Tibial artery (tissue), 4 donors: Measurements from ENCODE around the gene LEMD1.

Experiments
- DNase-seq, 2 donors: peaks; one replicate each; pipeline ENCODE4 v3.0.0-alpha.2; 2019
- H3K27ac ChIP-seq, 2 donors: fragments of 200-600 bp; sonication (generic) in 1 of 2; 1 replicate in 1 of 2; 2 replicates in 1 of 2; pipeline ENCODE4 v1.5.1; 2018 to 2019; ENCODE audit warnings: mild to moderate bottlenecking in 1 of 2
- H3K27me3 ChIP-seq, 2 donors: fragments of 200-600 bp; sonication (generic) in 1 of 2; one replicate each; pipeline versions ENCODE4 v1.5.1 to v1.6.0; 2016 to 2019
- H3K36me3 ChIP-seq, 3 donors: fragments of 200-600 bp; sonication (generic) in 2 of 3; one replicate each; pipeline ENCODE4 v1.5.1; 2016 to 2019; ENCODE audit warnings: mild to moderate bottlenecking in 2 of 3
- H3K4me1 ChIP-seq, 4 donors: fragments of 200-600 bp; sonication (generic) in 2 of 4; 1 replicate in 3 of 4; 2 replicates in 1 of 4; pipeline ENCODE4 v1.5.1; 2016 to 2019
- H3K4me3 ChIP-seq, 2 donors: fragments of 200-600 bp; sonication (generic) in 1 of 2; 1 replicate in 1 of 2; 2 replicates in 1 of 2; pipeline ENCODE4 v1.5.1; 2018 to 2019; ENCODE audit warnings: mild to moderate bottlenecking in 2 of 2
- H3K9me3 ChIP-seq, 3 donors: fragments of 200-600 bp; sonication (generic) in 1 of 3; one replicate each; pipeline ENCODE4 v1.5.1; 2016 to 2019
- intact Hi-C: fragments of 100-400 bp; cut with DNase I; formaldehyde crosslinking; loops from one replicate; pipeline ENCODE4 v1.15.0; 2023; ENCODE audit warnings: low total_unique reads
- TF ChIP-seq, protein P1 (sequence below), 2 experiments: fragments of 200-600 bp in 1 of 2; fragments of 450-650 bp in 1 of 2; IDR thresholded peaks; one replicate each; pipeline ENCODE4 v1.5.1; 2017 to 2019; ENCODE audit warnings: antibody characterized with exemption in 2 of 2, mild to moderate bottlenecking in 1 of 2, moderate library complexity in 1 of 2

Gene LEMD1

DNA sequence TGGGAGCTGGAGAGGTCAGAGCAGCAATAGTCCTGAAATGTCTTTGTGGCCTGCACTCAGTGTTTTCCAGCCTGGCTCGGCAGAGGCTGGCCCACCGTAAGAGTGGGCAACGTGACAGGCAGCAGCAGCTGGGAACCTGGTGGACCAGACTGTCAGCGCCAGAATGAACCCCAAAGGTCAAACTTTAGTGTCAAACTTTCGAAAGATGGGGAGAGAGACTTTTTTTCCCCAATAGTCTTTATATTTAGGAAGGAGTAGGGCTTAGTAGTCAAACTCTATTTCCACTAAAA is 23.7 kb upstream of the LEMD1 start:
- Histone ChIP-seq H3K27ac (peak overlapping the region; percentile 3 to 43), H3K27me3 (peaks cover 0 to 22% of the 10 kb centered on the region in 2 donors), H3K4me1 (peaks cover 0 to 35% (median 11%) of the 10 kb centered on the region in 4 donors), H3K4me3 (peak overlapping the region in 1 of 2 donors; percentile 37), H3K9me3 (no peaks in the 10 kb centered on the region), H3K36me3 (no peaks in the 10 kb centered on the region)
- TF ChIP-seq, protein P1, sequence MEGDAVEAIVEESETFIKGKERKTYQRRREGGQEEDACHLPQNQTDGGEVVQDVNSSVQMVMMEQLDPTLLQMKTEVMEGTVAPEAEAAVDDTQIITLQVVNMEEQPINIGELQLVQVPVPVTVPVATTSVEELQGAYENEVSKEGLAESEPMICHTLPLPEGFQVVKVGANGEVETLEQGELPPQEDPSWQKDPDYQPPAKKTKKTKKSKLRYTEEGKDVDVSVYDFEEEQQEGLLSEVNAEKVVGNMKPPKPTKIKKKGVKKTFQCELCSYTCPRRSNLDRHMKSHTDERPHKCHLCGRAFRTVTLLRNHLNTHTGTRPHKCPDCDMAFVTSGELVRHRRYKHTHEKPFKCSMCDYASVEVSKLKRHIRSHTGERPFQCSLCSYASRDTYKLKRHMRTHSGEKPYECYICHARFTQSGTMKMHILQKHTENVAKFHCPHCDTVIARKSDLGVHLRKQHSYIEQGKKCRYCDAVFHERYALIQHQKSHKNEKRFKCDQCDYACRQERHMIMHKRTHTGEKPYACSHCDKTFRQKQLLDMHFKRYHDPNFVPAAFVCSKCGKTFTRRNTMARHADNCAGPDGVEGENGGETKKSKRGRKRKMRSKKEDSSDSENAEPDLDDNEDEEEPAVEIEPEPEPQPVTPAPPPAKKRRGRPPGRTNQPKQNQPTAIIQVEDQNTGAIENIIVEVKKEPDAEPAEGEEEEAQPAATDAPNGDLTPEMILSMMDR (IDR thresholded peaks at IDR 0.05), result no peak
- DNase-seq, result no peak
- intact Hi-C loops, result no loop called here

DNA sequence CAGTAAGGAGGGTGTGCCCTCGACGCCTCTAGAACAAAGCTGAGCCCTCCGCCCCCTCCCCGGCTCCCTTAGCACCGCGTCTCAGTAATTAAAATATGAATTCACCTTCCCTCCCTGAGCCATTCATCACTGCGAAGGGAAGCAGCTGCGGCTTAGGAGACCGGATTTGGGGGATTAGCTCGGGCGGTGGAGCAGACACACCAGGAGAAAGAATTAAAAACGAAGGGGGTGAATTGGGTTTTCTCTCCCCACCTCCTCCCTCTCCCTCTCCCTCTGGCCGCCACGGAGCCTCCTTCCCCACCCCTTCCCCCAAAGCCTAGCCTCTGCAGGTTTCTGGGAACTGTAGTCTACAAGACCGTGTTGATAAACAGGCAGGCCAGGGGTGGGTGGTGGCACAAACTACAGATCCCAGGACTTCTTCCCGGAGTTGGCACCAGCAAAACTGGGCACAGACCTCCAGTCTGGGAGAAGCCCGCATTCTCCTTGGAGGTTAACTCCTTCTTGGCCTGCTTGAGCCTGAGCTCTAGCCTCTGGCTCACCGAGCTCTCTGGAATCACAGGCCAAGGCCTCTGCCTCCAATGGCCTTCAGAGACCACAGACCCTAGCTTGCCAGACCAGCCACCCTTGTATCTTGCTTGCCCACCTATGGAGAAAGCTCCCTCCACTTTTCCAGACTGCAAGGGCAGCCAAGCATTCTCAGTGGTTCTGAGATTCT is 23.2 kb upstream of the LEMD1 start:
- Histone ChIP-seq H3K27me3 (peaks cover 0 to 17% of the 10 kb centered on the region in 2 donors), H3K4me3 (peak overlapping the region; percentile 37 to 41), H3K4me1 (peaks cover 0 to 35% (median 11%) of the 10 kb centered on the region in 4 donors), H3K27ac (peak overlapping the region; percentile 3 to 43), H3K9me3 (no peaks in the 10 kb centered on the region), H3K36me3 (no peaks in the 10 kb centered on the region)
- TF ChIP-seq, protein P1 (IDR thresholded peaks at IDR 0.05), result no peak
- intact Hi-C loops, result no loop called here
- DNase-seq, result peak in 1 of 2 donors; percentile 77

DNA sequence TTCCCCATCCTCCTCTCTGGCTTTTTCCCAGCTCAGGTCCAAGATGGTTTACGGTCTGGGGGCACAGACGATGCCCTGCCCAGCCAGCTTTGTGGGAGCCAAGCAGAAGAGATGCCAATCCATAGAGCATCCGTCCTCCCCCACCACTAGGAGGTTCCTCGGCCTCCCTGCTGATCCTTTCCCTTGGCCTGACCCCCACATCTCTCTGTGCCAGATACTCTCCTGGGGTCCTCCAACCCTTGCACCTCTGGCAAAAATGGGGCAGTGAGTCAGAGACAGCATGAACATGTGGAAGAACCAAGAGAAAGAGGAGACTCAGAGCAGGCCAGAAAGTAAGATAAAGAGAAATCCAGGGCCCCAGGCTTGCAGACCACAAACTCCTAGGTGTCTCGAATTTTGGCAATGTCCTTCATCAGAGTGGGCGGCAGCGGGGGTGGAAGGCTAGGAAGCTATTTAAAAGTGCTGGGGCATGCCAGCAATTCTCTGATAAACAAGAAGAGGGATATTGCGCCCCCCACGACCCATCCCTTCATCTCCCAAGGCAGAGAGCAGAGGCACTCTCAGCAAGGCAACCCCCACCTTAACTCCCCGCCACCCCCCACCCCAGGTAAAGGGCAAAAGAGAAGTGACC is 22.6 kb upstream of the LEMD1 start:
- Histone ChIP-seq H3K36me3 (no peaks in the 10 kb centered on the region), H3K27me3 (peaks cover 0 to 11% of the 10 kb centered on the region in 2 donors), H3K9me3 (no peaks in the 10 kb centered on the region), H3K4me3 (peak overlapping the region; percentile 37 to 41), H3K27ac (peak overlapping the region; percentile 3 to 43), H3K4me1 (peaks cover 0 to 32% (median 11%) of the 10 kb centered on the region in 4 donors)
- peak in 1 of 2 donors; percentile 35 for DNase-seq
- intact Hi-C loops, result no loop called here
- TF ChIP-seq, protein P1 (IDR thresholded peaks at IDR 0.05), result no peak

DNA sequence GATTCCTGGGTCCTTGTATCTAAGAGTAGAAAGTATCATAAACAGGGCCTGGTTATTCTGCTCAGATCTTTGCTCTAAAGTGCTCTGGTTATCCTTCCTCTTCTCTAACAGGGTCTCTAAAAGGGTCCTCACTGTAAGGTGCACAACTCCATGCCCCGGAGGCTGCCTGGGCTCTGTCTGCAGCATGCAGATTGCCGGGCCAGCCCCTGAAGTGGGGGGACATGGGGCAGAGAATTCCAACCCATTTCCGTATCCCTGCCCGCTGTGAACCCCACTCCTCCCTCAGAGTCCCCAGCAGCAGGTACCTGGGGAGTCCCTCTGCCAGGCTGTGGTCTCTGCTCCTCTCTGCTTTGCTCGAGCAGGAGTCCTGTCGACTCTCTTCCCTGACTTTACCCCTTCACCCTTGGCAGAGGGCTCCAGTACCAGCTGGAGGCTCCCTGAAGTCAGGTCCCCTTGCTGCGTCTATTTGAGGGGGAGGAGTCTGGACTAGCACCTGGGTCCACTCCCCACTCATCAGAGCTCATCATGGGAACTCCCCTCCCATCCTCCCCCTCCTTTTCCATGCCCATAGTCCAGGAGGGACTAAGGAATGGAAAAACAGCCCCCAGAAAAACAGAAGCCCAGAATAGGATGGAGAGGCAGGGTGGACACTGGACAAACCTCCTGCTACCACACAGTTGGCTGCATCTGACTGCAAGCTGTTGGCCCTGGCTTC is 21.9 kb upstream of the LEMD1 start:
- DNase-seq, result peak in 1 of 2 donors; percentile 34
- Histone ChIP-seq H3K36me3 (no peaks in the 10 kb centered on the region), H3K4me3 (no peak overlapping the region), H3K4me1 (peaks cover 0 to 37% (median 17%) of the 10 kb centered on the region in 4 donors), H3K27ac (no peak overlapping the region), H3K9me3 (no peaks in the 10 kb centered on the region), H3K27me3 (peaks cover 0 to 8% of the 10 kb centered on the region in 2 donors)
- intact Hi-C loops, result no loop called here
- TF ChIP-seq, protein P1 (IDR thresholded peaks at IDR 0.05), result no peak

DNA sequence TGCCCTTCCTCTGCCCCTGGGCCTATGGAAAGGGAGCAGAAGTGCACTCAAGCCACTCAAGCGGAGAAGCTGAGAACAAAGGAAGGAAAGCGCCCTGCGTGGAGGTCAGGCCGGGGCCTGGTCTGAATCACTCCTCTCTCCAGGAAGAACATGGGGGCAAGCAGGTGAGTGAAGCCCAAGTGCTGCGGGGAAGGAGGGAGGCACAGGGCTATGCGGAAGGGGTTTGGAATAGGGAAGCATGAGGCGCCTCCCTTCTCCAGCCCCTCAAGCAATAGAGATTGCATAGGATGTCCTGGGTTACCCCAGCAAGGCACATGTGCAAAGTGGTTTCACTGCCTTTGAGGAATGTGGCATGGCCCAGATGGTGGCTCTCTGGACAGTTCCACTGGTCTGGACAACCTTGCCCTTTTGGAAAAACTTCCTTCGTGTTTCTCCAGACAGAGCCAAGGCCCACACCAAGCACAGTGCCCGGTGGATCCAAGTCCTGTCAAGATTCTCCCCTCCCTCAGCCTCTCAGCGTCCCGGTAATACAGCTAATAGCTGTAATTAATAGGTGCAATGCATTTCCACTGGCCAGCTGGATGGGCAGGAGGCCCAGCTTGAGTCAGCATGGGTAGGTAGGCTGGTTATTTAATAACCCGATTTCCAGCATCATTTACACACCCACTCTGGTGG is 20.3 kb upstream of the LEMD1 start:
- peak in 1 of 2 donors; percentile 51 for DNase-seq
- TF ChIP-seq, protein P1 (IDR thresholded peaks at IDR 0.05), result no peak
- Histone ChIP-seq H3K27me3 (peaks cover 0 to 4% of the 10 kb centered on the region in 2 donors), H3K9me3 (no peaks in the 10 kb centered on the region), H3K36me3 (no peaks in the 10 kb centered on the region), H3K27ac (no peak overlapping the region), H3K4me1 (peaks cover 0 to 37% (median 24%) of the 10 kb centered on the region in 4 donors), H3K4me3 (no peak overlapping the region)
- intact Hi-C loops, result no loop called here
